Measurements from ENCODE around the gene TP53RK.

GRCh38 chr20:46713957-46714834 lies 25.0 kb upstream of the TP53RK start:
- TF ChIP-seq POLR2A (IDR thresholded peaks at IDR 0.05) (peak; percentile 9), CTCF (IDR thresholded peaks at IDR 0.05) (no peak), POLR2AphosphoS5 (IDR thresholded peaks at IDR 0.05) (no peak), EP300 (IDR thresholded peaks at IDR 0.05; ENCODE audit: low read depth) (no peak)

Data from transverse colon (tissue), 4 donors.